ENCODE measurements around the gene SMIM10L1.

GRCh38 chr12:11147420-11147819 is 23.6 kb upstream of the SMIM10L1 start:
- TF ChIP-seq, protein P1, sequence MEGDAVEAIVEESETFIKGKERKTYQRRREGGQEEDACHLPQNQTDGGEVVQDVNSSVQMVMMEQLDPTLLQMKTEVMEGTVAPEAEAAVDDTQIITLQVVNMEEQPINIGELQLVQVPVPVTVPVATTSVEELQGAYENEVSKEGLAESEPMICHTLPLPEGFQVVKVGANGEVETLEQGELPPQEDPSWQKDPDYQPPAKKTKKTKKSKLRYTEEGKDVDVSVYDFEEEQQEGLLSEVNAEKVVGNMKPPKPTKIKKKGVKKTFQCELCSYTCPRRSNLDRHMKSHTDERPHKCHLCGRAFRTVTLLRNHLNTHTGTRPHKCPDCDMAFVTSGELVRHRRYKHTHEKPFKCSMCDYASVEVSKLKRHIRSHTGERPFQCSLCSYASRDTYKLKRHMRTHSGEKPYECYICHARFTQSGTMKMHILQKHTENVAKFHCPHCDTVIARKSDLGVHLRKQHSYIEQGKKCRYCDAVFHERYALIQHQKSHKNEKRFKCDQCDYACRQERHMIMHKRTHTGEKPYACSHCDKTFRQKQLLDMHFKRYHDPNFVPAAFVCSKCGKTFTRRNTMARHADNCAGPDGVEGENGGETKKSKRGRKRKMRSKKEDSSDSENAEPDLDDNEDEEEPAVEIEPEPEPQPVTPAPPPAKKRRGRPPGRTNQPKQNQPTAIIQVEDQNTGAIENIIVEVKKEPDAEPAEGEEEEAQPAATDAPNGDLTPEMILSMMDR (IDR thresholded peaks at IDR 0.05): no peak
- no peak for TF ChIP-seq POLR2A (IDR thresholded peaks at IDR 0.05)

Data from body of pancreas (tissue), 4 donors.